HEK293 (cell line): ENCODE measurements around the gene EGFR.

Experiments used
- CTCF ChIA-PET: fragments of 350-600 bp; formaldehyde crosslinking; extraction: SDS; loops from one replicate; lab custom pipeline; 2021; ENCODE audit warnings: antibody characterized with exemption; lab: Yijun Ruan, JAX
- POLR2A ChIA-PET: fragments of 300-600 bp; formaldehyde crosslinking; extraction: SDS; loops from one replicate; lab custom pipeline; 2020; ENCODE audit warnings: antibody characterized with exemption, inconsistent platforms; lab: Yijun Ruan, JAX
- H3K27ac ChIP-seq: fragments of 200-500 bp; sonication (Bioruptor generic); 2 replicates; pipeline ENCODE4 v1.5.1; 2014; ENCODE audit warnings: low read depth, low read length, control low read depth, inconsistent platforms; ENCODE audit errors: extremely low read depth
- H3K36me3 ChIP-seq, 2 experiments: fragments of 200-500 bp in 1 of 2; sonication (Bioruptor generic) in 1 of 2; 1 replicate in 1 of 2; 2 replicates in 1 of 2; pipeline ENCODE4 v1.5.1; 2014 to 2017; ENCODE audit warnings: inconsistent platforms in 2 of 2, low read length in 2 of 2; ENCODE audit not compliant: control insufficient read depth in 2 of 2, insufficient read depth in 1 of 2
- H3K4me1 ChIP-seq: fragments of 200-500 bp; sonication (Bioruptor generic); 2 replicates; pipeline ENCODE4 v1.5.1; 2014; ENCODE audit warnings: mild to moderate bottlenecking, low read length, inconsistent platforms; ENCODE audit not compliant: control insufficient read depth, insufficient read depth
- H3K4me3 ChIP-seq: 2 replicates; pipeline ENCODE4 v1.5.1; 2011; ENCODE audit warnings: low read depth, mild to moderate bottlenecking, control low read depth, low read length, moderate library complexity
- H3K9me3 ChIP-seq: fragments of 200-500 bp; sonication (Bioruptor generic); 2 replicates; pipeline ENCODE4 v1.5.1; 2014; ENCODE audit warnings: low read depth, low read length, inconsistent platforms; ENCODE audit not compliant: control insufficient read depth, insufficient read depth
- FEZF1 ChIP-seq: fragments of 450-650 bp; formaldehyde crosslinking; IDR thresholded peaks from 2 replicates; pipeline ENCODE4 v1.5.1; 2016; ENCODE audit warnings: missing biosample characterization, missing genetic modification characterization
- HOXA7 ChIP-seq: sonication (generic); formaldehyde crosslinking; IDR thresholded peaks from 2 replicates; pipeline ENCODE4 v1.8.1; 2022; ENCODE audit warnings: missing genetic modification reagents, borderline replicate concordance
- INSM2 ChIP-seq: fragments of 450-650 bp; formaldehyde crosslinking; IDR thresholded peaks from 2 replicates; pipeline ENCODE4 v1.5.1; 2016; ENCODE audit warnings: missing biosample characterization, missing genetic modification characterization
- KLF10 ChIP-seq: fragments of 450-650 bp; IDR thresholded peaks from 2 replicates; pipeline ENCODE4 v1.5.1; 2018; ENCODE audit warnings: missing biosample characterization, mild to moderate bottlenecking, missing genetic modification characterization
- KLF8 ChIP-seq: fragments of 450-650 bp; formaldehyde crosslinking; IDR thresholded peaks from 2 replicates; pipeline ENCODE4 v1.5.1; 2016; ENCODE audit warnings: missing biosample characterization, missing genetic modification characterization
- MZF1 ChIP-seq: fragments of 450-650 bp; formaldehyde crosslinking; IDR thresholded peaks from 2 replicates; pipeline ENCODE4 v1.5.1; 2017; ENCODE audit warnings: missing biosample characterization, missing genetic modification characterization, borderline replicate concordance
- PATZ1 ChIP-seq: fragments of 450-650 bp; formaldehyde crosslinking; IDR thresholded peaks from 2 replicates; pipeline ENCODE4 v1.5.1; 2016; ENCODE audit warnings: missing biosample characterization, missing genetic modification characterization
- PRDM1 ChIP-seq: fragments of 450-650 bp; formaldehyde crosslinking; IDR thresholded peaks from 2 replicates; pipeline ENCODE4; 2016; ENCODE audit warnings: missing biosample characterization, missing genetic modification characterization
- PRDM10 ChIP-seq: fragments of 450-650 bp; formaldehyde crosslinking; IDR thresholded peaks from 2 replicates; pipeline ENCODE4 v1.5.1; 2016; ENCODE audit warnings: missing biosample characterization, missing genetic modification characterization
- PRDM6 ChIP-seq: fragments of 450-650 bp; formaldehyde crosslinking; IDR thresholded peaks from 2 replicates; pipeline ENCODE4 v1.5.1; 2017; ENCODE audit warnings: missing biosample characterization, missing genetic modification characterization
- SP7 ChIP-seq: fragments of 450-650 bp; formaldehyde crosslinking; IDR thresholded peaks from 2 replicates; pipeline ENCODE4 v1.5.1; 2016; ENCODE audit warnings: missing biosample characterization, missing genetic modification characterization
- WT1 ChIP-seq: fragments of 450-650 bp; formaldehyde crosslinking; IDR thresholded peaks from 2 replicates; pipeline ENCODE4 v1.5.1; 2016; ENCODE audit warnings: missing biosample characterization, missing genetic modification characterization
- ZBTB44 ChIP-seq: fragments of 450-650 bp; IDR thresholded peaks from 2 replicates; pipeline ENCODE4 v1.5.1; 2018; ENCODE audit warnings: missing biosample characterization, mild to moderate bottlenecking, missing genetic modification characterization
- ZEB2 ChIP-seq: fragments of 450-650 bp; formaldehyde crosslinking; IDR thresholded peaks from 2 replicates; pipeline ENCODE4 v1.5.1; 2016; ENCODE audit warnings: missing biosample characterization, missing genetic modification characterization
- ZNF174 ChIP-seq: fragments of 450-650 bp; formaldehyde crosslinking; IDR thresholded peaks from 2 replicates; pipeline ENCODE4 v1.5.0; 2017; ENCODE audit warnings: missing biosample characterization, mild to moderate bottlenecking, missing genetic modification characterization
- ZNF184 ChIP-seq: fragments of 450-650 bp; IDR thresholded peaks from 2 replicates; pipeline ENCODE4 v1.5.1; 2018; ENCODE audit warnings: missing biosample characterization, mild to moderate bottlenecking, missing genetic modification characterization
- ZNF2 ChIP-seq: fragments of 450-650 bp; formaldehyde crosslinking; IDR thresholded peaks from 2 replicates; pipeline ENCODE4 v1.5.1; 2016; ENCODE audit warnings: missing biosample characterization, missing genetic modification characterization
- ZNF341 ChIP-seq: fragments of 450-650 bp; formaldehyde crosslinking; IDR thresholded peaks from 2 replicates; pipeline ENCODE4; 2016; ENCODE audit warnings: low read depth, missing biosample characterization, missing genetic modification characterization
- ZNF513 ChIP-seq: fragments of 450-650 bp; IDR thresholded peaks from 2 replicates; pipeline ENCODE4 v1.5.1; 2018; ENCODE audit warnings: missing biosample characterization, missing genetic modification characterization
- ZNF571 ChIP-seq: fragments of 450-650 bp; formaldehyde crosslinking; IDR thresholded peaks from 2 replicates; pipeline ENCODE4 v1.5.0; 2017; ENCODE audit warnings: missing biosample characterization, missing genetic modification characterization
- ZSCAN23 ChIP-seq: fragments of 450-650 bp; formaldehyde crosslinking; IDR thresholded peaks from 2 replicates; pipeline ENCODE4 v1.5.1; 2016; ENCODE audit warnings: missing biosample characterization, missing genetic modification characterization
- ZSCAN5A ChIP-seq: fragments of 450-650 bp; formaldehyde crosslinking; IDR thresholded peaks from 2 replicates; pipeline ENCODE4 v1.5.1; 2016; ENCODE audit warnings: missing biosample characterization, missing genetic modification characterization

The EGFR gene

GRCh38 chr7:55063633-55064032 is 44.8 kb downstream of the EGFR start (continued):
- TF ChIP-seq ZNF513: no peak

- peaks cover 10% of the 10 kb centered on the region; the same call in 1 of the 2 replicates for H3K4me1 ChIP-seq
- POLR2A ChIA-PET: interaction anchor here (0.7 to 1.4 kb wide), 5 partner anchors 46 to 307 kb away, joined by 3 to 5 read pairs (median 3); partner anchors contain the start of genes EGFR and SEC61G
- CTCF ChIA-PET: interaction anchor here (0.7 to 3.2 kb wide), 2 partner anchors 58 to 190 kb away, joined by 3 to 15 read pairs; no protein-coding TSS in a partner anchor
- no peaks in the 10 kb centered on the region for H3K9me3 ChIP-seq
- no peak overlapping the region for H3K4me3 ChIP-seq
- no peaks in the 10 kb centered on the region for H3K36me3 ChIP-seq
- no peak overlapping the region for H3K27ac ChIP-seq
- TF ChIP-seq FEZF1 (tag by site-specific recombination) (peak; percentile 34; the same call in 1 of the 2 replicates), ZNF174 (tag by site-specific recombination) (no peak), KLF10 (tag by site-specific recombination) (peak; percentile 46; the same call in 1 of the 2 replicates), WT1 (tag by site-specific recombination) (peak; percentile 95), ZNF341 (tag by site-specific recombination) (no peak), INSM2 (peak; percentile 72; the same call in 1 of the 2 replicates), PRDM6 (tag by site-specific recombination) (0 out of 2 replicates have a peak, but pooled peaks have one; percentile 11), KLF8 (tag by site-specific recombination) (0 out of 2 replicates have a peak, but pooled peaks have one; percentile 22), ZNF184 (tag by site-specific recombination) (peak; percentile 48; the same call in 1 of the 2 replicates), SP7 (tag by site-specific recombination) (peak; percentile 57; the same call in 1 of the 2 replicates), PATZ1 (0 out of 2 replicates have a peak, but pooled peaks have one; percentile 24), ZSCAN23 (tag by site-specific recombination) (no peak), ZBTB44 (tag by site-specific recombination) (peak; percentile 70), ZEB2 (tag by site-specific recombination) (peak; percentile 47; the same call in 1 of the 2 replicates), MZF1 (tag by site-specific recombination) (no peak), ZSCAN5A (tag by site-specific recombination) (no peak), PRDM1 (no peak), PRDM10 (tag by site-specific recombination) (peak; percentile 41), HOXA7 (CRISPR knock-in tag) (no peak), ZNF571 (no peak), ZNF2 (tag by site-specific recombination) (no peak)
These were observed 46.3 kb downstream of the EGFR start for GRCh38 chr7:55065079-55065478.
